H1 (cell line): Measurements from ENCODE around the gene HABP4. TPM values are rescaled to one million over a fixed set of nuclear protein-coding genes. Genes with fewer than 3 reads are reported as not detected.

Experiments
- BRCA1 ChIP-seq: IDR thresholded peaks from 2 replicates; pipeline ENCODE4 v1.6.1; 2012; ENCODE audit warnings: low read depth, low read length, improper control_type of control experiment
- CHD7 ChIP-seq: fragments of 300-600 bp; sonication (generic); IDR thresholded peaks from 2 replicates; pipeline ENCODE4 v1.7.1; 2012; ENCODE audit warnings: low read length, moderate library complexity, mild to moderate bottlenecking, inconsistent platforms; ENCODE audit not compliant: insufficient replicate concordance
- CREB1 ChIP-seq: IDR thresholded peaks from 2 replicates; pipeline ENCODE4 v1.6.1; 2012; ENCODE audit warnings: inconsistent platforms
- E2F6 ChIP-seq: IDR thresholded peaks from 2 replicates; pipeline ENCODE4 v1.6.1; 2012; ENCODE audit warnings: inconsistent platforms
- GTF2F1 ChIP-seq: IDR thresholded peaks from 2 replicates; pipeline ENCODE4 v1.6.1; 2012; ENCODE audit warnings: low read depth, low read length, improper control_type of control experiment, borderline replicate concordance
- KDM4A ChIP-seq: IDR thresholded peaks from one replicate; pipeline ENCODE4 v1.7.1; 2012; ENCODE audit warnings: low read depth, mild to moderate bottlenecking, moderate library complexity, low read length, inconsistent platforms; ENCODE audit not compliant: severe bottlenecking
- POLR2A ChIP-seq, 2 experiments: IDR thresholded peaks; 1 replicate in 1 of 2; 2 replicates in 1 of 2; pipeline ENCODE4 v1.6.1; 2011; ENCODE audit warnings: low read depth in 2 of 2, low read length in 2 of 2, mild to moderate bottlenecking in 2 of 2; ENCODE audit errors: control extremely low read depth in 1 of 2
- SUZ12 ChIP-seq: fragments of 200-600 bp; sonication (generic); IDR thresholded peaks from 2 replicates; pipeline ENCODE4 v1.6.1; 2012; ENCODE audit warnings: mild to moderate bottlenecking, inconsistent platforms, low read length, moderate library complexity, mixed read lengths
- TAF7 ChIP-seq: optimal IDR thresholded peaks from 2 replicates; pipeline ENCODE3; 2011; ENCODE audit warnings: low read depth, mild to moderate bottlenecking, inconsistent platforms, low read length, moderate library complexity, borderline replicate concordance
- polyA plus RNA-seq, 7 experiments: library from polyadenylated mRNA; depleted of rRNA in 3 of 7; stranded (reverse) in 5 of 7; unstranded in 2 of 7; fragments of >200 nt in 5 of 7; fragments of 200-250 nt in 2 of 7; gene quantifications; 1 replicate in 5 of 7; 2 replicates in 1 of 7; 4 replicates in 1 of 7; pipeline versions ENCODE4 v1.2.1 to v1.2.3, GENCODE V29; 2011 to 2013; ENCODE audit warnings: missing spikeins in 2 of 7, mixed read lengths in 2 of 7
- total RNA-seq: library from RNA; stranded (reverse); fragmentation: NEBNext Ultra II Directional; extraction: Animal tissue kit (Norgen Biotek cat#: 25700); gene quantifications from 2 replicates; pipeline ENCODE4 v1.2.1, GENCODE V29; 2021

HABP4 gene
- total and polyA plus RNA-seq, 2 of the 8 experiments (the other 6 are each of a cell fraction or from before 2014, with no cell fraction given), result 3.3 to 11.2 TPM

DNA sequence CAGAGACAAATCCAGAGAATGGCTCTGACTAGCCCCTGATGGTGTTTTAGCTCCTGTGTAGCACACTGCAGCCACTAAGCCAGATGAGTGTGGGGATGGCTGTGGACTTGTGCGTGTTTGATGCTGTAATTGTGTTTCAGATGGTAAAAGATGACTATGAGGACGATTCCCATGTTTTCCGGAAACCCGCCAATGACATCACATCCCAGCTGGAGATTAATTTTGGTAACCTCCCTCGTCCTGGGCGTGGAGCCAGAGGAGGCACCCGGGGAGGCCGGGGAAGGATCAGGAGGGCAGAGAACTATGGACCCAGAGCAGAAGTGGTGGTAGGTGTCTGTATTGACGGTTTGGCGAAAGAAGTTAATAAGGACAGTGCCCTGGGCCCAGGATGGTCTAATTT is 38.0 kb downstream of the HABP4 start (continued):
- no peak for TF ChIP-seq CHD7
- TF ChIP-seq E2F6, result no peak
- TF ChIP-seq GTF2F1, result no peak
- TF ChIP-seq KDM4A, result no peak
- TF ChIP-seq BRCA1, result no peak
- no peak for TF ChIP-seq TAF7
- no peak for TF ChIP-seq SUZ12
- no peak for TF ChIP-seq POLR2A (IDR thresholded peaks at IDR 0.05; ENCODE audit: control extremely low read depth in 1 of 2, low read depth in 2 of 2, low read length in 2 of 2)
- TF ChIP-seq CREB1, result no peak
